Erythroblast (primary cell): ENCODE measurements around the gene SLC2A6.

Experiments
- GATA1 ChIP-seq: IDR thresholded peaks from 2 replicates; pipeline ENCODE4 v1.6.1; 2011; ENCODE audit warnings: low read depth, mild to moderate bottlenecking, control low read depth, low read length, moderate library complexity
- POLR2A ChIP-seq: IDR thresholded peaks from 2 replicates; pipeline ENCODE4 v1.6.1; 2011; ENCODE audit warnings: mild to moderate bottlenecking, low read length

GRCh38 chr9:133507246-133507965 lies 28.5 kb upstream of the SLC2A6 start:
- TF ChIP-seq POLR2A (no peak), GATA1 (no peak)
